OCI-LY7 (cell line): ENCODE results near the gene LEMD1. TPM values are rescaled to one million over a fixed set of nuclear protein-coding genes. Genes with fewer than 3 reads are reported as not detected.

Experiments
- BruUV-seq: library from RNA; stranded (reverse); fragments of 400-500 nt; replicated peaks from 2 replicates; lab custom pipeline; 2021; lab: Mats Ljungman, UMichigan
- CTCF ChIA-PET: fragments of 300-600 bp; sonication (Branson Sonifier 250); formaldehyde crosslinking; loops from one replicate; lab custom pipeline; 2022; ENCODE audit warnings: antibody characterized with exemption; ENCODE audit not compliant: unreplicated experiment; lab: Charles Lee
- POLR2A ChIA-PET: fragments of 300-600 bp; sonication (Branson Sonifier 250); formaldehyde crosslinking; loops from one replicate; lab custom pipeline; 2022; ENCODE audit warnings: antibody characterized with exemption; lab: Charles Lee
- DNase-seq: peaks from one replicate; pipeline ENCODE4 v3.0.0-alpha.2; 2015; ENCODE audit warnings: low spot score
- H2AFZ ChIP-seq: fragments of 200-600 bp; sonication (generic), shearing (Covaris generic); 2 replicates; pipeline ENCODE4 v1.6.1; 2014; ENCODE audit warnings: mild to moderate bottlenecking, antibody characterized with exemption, low read length, moderate library complexity
- H3K27ac ChIP-seq: fragments of 200-600 bp; sonication (generic); 2 replicates; pipeline ENCODE4 v1.5.1; 2014; ENCODE audit warnings: mixed run types, low read depth, mild to moderate bottlenecking, moderate library complexity, low read length, inconsistent platforms; ENCODE audit not compliant: poor library complexity, severe bottlenecking
- H3K36me3 ChIP-seq: fragments of 200-600 bp; sonication (generic); 2 replicates; pipeline ENCODE4 v1.6.1; 2014; ENCODE audit warnings: mild to moderate bottlenecking, antibody characterized with exemption, low read length, moderate library complexity, mixed read lengths; ENCODE audit not compliant: insufficient read depth
- H3K4me1 ChIP-seq: fragments of 200-600 bp; sonication (generic); 2 replicates; pipeline ENCODE4 v1.5.1; 2014; ENCODE audit warnings: mild to moderate bottlenecking, low read length; ENCODE audit not compliant: insufficient read depth, poor library complexity, severe bottlenecking
- H3K4me2 ChIP-seq: fragments of 200-600 bp; sonication (generic); 2 replicates; pipeline ENCODE4 v1.6.1; 2014; ENCODE audit warnings: mild to moderate bottlenecking, low read length
- H3K4me3 ChIP-seq: fragments of 200-600 bp; sonication (generic); 2 replicates; pipeline ENCODE4 v1.5.1; 2014; ENCODE audit warnings: mild to moderate bottlenecking, low read depth, low read length; ENCODE audit not compliant: poor library complexity, severe bottlenecking
- H3K79me2 ChIP-seq: fragments of 200-600 bp; sonication (generic); 2 replicates; pipeline ENCODE4 v1.6.1; 2016; ENCODE audit warnings: low read depth, mild to moderate bottlenecking, low read length, moderate library complexity, mixed read lengths; ENCODE audit not compliant: insufficient read depth
- H3K9me2 ChIP-seq: fragments of 200-600 bp; sonication (generic); 2 replicates; pipeline ENCODE4 v1.6.1; 2016; ENCODE audit warnings: mild to moderate bottlenecking, low read length, mixed read lengths; ENCODE audit not compliant: insufficient read depth
- H3K9me3 ChIP-seq: fragments of 200-600 bp; sonication (generic); 2 replicates; pipeline ENCODE4 v1.6.1; 2014; ENCODE audit warnings: mild to moderate bottlenecking, mixed run types, low read length, mixed read lengths
- H4K20me1 ChIP-seq: fragments of 200-600 bp; sonication (generic); 2 replicates; pipeline ENCODE4 v1.6.1; 2014; ENCODE audit warnings: mild to moderate bottlenecking, antibody characterized with exemption, low read length, moderate library complexity, mixed read lengths; ENCODE audit not compliant: insufficient read depth
- EZH2phosphoT487 ChIP-seq: fragments of 200-600 bp; sonication (generic); IDR thresholded peaks from 2 replicates; pipeline ENCODE4 v1.6.1; 2018; ENCODE audit warnings: low read depth, borderline replicate concordance, mild to moderate bottlenecking, mixed run types, antibody characterized with exemption, low read length, moderate library complexity, mixed read lengths
- intact Hi-C: fragments of 100-400 bp; cut with micrococcal nuclease; formaldehyde crosslinking; loops from one replicate; pipeline ENCODE4 v1.10.0; 2022; ENCODE audit not compliant: unreplicated experiment
- total RNA-seq, 2 experiments: library from RNA; depleted of rRNA in 1 of 2; stranded (reverse); fragments of >200 nt in 1 of 2; shearing (Covaris generic) in 1 of 2; gene quantifications; 2 replicates each; pipeline ENCODE4 v1.2.3, GENCODE V29; 2014 to 2022
- TF ChIP-seq, protein P1 (sequence below): fragments of 200-600 bp; sonication (generic); conservative IDR thresholded peaks from 2 replicates; pipeline ENCODE4 v1.5.1; 2014; ENCODE audit warnings: mild to moderate bottlenecking, antibody characterized with exemption, low read length, moderate library complexity, mixed read lengths

LEMD1 gene
- total RNA-seq, 2 experiments from 2014 or later = 0.44 to 0.63 TPM

GRCh38 chr1:205440476-205441317, 18.8 kb upstream of the LEMD1 start:
- Histone ChIP-seq H2AFZ (peak overlapping the region; percentile 84; the same call in 1 of the 2 replicates), H3K4me3 (peak overlapping the region; percentile 47), H4K20me1 (no peaks in the 10 kb centered on the region), H3K9me2 (no peaks in the 10 kb centered on the region), H3K4me1 (peaks cover 91% of the 10 kb centered on the region), H3K36me3 (no peaks in the 10 kb centered on the region), H3K79me2 (no peaks in the 10 kb centered on the region), H3K9me3 (no peaks in the 10 kb centered on the region), H3K27ac (peak overlapping the region; percentile 59), H3K4me2 (peak overlapping the region; percentile 78)
- DNase-seq = peak; percentile 68
- ChIA-PET CTCF (interaction anchor here (0.6 to 1.3 kb wide), 5 partner anchors 10 to 155 kb away, joined by 3 to 12 read pairs (median 4); no protein-coding TSS in a partner anchor), POLR2A (interaction anchor here (0.8 to 1.9 kb wide), 5 partner anchors 10 to 155 kb away, joined by 3 to 5 read pairs (median 3); no protein-coding TSS in a partner anchor)
- TF ChIP-seq, protein P1, sequence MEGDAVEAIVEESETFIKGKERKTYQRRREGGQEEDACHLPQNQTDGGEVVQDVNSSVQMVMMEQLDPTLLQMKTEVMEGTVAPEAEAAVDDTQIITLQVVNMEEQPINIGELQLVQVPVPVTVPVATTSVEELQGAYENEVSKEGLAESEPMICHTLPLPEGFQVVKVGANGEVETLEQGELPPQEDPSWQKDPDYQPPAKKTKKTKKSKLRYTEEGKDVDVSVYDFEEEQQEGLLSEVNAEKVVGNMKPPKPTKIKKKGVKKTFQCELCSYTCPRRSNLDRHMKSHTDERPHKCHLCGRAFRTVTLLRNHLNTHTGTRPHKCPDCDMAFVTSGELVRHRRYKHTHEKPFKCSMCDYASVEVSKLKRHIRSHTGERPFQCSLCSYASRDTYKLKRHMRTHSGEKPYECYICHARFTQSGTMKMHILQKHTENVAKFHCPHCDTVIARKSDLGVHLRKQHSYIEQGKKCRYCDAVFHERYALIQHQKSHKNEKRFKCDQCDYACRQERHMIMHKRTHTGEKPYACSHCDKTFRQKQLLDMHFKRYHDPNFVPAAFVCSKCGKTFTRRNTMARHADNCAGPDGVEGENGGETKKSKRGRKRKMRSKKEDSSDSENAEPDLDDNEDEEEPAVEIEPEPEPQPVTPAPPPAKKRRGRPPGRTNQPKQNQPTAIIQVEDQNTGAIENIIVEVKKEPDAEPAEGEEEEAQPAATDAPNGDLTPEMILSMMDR = no peak
- no peak for TF ChIP-seq EZH2phosphoT487
- no TSS peak for BruUV-seq
- intact Hi-C loops = no loop called here

DNA sequence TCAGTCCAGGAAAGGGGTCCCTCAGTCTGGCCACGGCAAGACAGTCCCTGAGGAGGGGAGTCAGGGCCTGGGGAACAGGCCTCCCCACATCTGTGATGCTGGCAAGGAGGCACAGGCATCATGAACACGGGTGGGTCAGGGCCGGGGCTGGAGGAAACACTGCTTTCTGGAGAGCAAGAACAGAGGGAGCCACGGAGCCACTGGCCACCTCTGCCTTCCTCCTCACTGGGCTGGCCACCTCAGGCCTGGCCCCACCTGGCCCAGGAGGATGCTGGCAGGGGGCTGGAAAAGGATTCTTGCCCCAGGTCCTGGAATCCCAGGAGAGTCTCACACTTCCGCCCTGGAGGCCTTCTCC, 18.2 kb upstream of the LEMD1 start:
- DNase-seq = no peak
- ChIA-PET POLR2A (interaction anchor here (1.0 kb wide), 1 partner anchor 15 kb away, joined by 3 read pairs; no protein-coding TSS in a partner anchor), CTCF (no interaction called here)
- Histone ChIP-seq H4K20me1 (no peaks in the 10 kb centered on the region), H3K4me1 (peaks cover 91% of the 10 kb centered on the region), H3K9me3 (no peaks in the 10 kb centered on the region), H3K9me2 (no peaks in the 10 kb centered on the region), H3K4me2 (peak overlapping the region; percentile 78), H2AFZ (peak overlapping the region; percentile 84; the same call in 1 of the 2 replicates), H3K27ac (peak overlapping the region; percentile 59), H3K36me3 (no peaks in the 10 kb centered on the region), H3K4me3 (peak overlapping the region; percentile 47), H3K79me2 (no peaks in the 10 kb centered on the region)
- no TSS peak for BruUV-seq
- intact Hi-C loops = no loop called here
- TF ChIP-seq EZH2phosphoT487 = no peak
- TF ChIP-seq, protein P1 = no peak
